ENCODE measurements around the gene CHKA.

DNA sequence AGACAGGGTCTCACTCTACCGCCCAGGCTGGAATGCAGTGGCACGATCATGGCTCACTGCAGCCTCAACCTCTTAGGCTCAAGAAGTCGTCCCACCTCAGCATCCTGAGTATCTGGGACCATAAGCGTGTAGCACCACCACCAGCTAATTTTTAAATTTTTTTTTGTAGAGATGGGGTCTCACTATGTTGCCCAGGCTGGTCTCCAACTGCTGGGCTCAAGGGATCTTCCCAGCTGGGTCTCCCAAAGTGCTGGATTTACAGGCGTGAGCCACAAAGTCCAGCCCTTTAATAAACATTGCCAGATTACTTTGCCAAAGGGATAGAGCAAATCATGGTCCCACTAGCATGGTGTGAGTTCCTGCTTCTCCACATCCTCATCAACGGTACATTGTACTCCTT is 46.3 kb upstream of the CHKA start:
- TF ChIP-seq, protein P1, sequence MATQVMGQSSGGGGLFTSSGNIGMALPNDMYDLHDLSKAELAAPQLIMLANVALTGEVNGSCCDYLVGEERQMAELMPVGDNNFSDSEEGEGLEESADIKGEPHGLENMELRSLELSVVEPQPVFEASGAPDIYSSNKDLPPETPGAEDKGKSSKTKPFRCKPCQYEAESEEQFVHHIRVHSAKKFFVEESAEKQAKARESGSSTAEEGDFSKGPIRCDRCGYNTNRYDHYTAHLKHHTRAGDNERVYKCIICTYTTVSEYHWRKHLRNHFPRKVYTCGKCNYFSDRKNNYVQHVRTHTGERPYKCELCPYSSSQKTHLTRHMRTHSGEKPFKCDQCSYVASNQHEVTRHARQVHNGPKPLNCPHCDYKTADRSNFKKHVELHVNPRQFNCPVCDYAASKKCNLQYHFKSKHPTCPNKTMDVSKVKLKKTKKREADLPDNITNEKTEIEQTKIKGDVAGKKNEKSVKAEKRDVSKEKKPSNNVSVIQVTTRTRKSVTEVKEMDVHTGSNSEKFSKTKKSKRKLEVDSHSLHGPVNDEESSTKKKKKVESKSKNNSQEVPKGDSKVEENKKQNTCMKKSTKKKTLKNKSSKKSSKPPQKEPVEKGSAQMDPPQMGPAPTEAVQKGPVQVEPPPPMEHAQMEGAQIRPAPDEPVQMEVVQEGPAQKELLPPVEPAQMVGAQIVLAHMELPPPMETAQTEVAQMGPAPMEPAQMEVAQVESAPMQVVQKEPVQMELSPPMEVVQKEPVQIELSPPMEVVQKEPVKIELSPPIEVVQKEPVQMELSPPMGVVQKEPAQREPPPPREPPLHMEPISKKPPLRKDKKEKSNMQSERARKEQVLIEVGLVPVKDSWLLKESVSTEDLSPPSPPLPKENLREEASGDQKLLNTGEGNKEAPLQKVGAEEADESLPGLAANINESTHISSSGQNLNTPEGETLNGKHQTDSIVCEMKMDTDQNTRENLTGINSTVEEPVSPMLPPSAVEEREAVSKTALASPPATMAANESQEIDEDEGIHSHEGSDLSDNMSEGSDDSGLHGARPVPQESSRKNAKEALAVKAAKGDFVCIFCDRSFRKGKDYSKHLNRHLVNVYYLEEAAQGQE (IDR thresholded peaks at IDR 0.05; ENCODE audit: borderline replicate concordance): no peak
- TF ChIP-seq, protein P1 (CRISPR knock-in tag; IDR thresholded peaks at IDR 0.05; ENCODE audit: low read depth): no peak
- TF ChIP-seq CHD1 (IDR thresholded peaks at IDR 0.05; ENCODE audit: low read length) (no peak), EP300 (IDR thresholded peaks at IDR 0.05; ENCODE audit: low read length) (no peak), FOXM1 (IDR thresholded peaks at IDR 0.05; ENCODE audit: low read depth) (no peak), FOXM1 (CRISPR knock-in tag; IDR thresholded peaks at IDR 0.05; ENCODE audit: low read depth) (no peak), TRIM24 (IDR thresholded peaks at IDR 0.05) (no peak), KLF13 (tag; IDR thresholded peaks at IDR 0.05; ENCODE audit: borderline replicate concordance, low read depth) (no peak), ZFP36 (IDR thresholded peaks at IDR 0.05; ENCODE audit: low read depth, low read length, partially characterized antibody) (no peak), PHF8 (IDR thresholded peaks at IDR 0.05; ENCODE audit: borderline replicate concordance, low read length) (no peak)
- TF ChIP-seq, protein P2, sequence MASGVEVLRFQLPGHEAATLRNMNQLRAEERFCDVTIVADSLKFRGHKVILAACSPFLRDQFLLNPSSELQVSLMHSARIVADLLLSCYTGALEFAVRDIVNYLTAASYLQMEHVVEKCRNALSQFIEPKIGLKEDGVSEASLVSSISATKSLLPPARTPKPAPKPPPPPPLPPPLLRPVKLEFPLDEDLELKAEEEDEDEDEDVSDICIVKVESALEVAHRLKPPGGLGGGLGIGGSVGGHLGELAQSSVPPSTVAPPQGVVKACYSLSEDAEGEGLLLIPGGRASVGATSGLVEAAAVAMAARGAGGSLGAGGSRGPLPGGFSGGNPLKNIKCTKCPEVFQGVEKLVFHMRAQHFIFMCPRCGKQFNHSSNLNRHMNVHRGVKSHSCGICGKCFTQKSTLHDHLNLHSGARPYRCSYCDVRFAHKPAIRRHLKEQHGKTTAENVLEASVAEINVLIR (CRISPR knock-in tag; IDR thresholded peaks at IDR 0.05): no peak
